Activated gamma-delta T cell (primary cell): ENCODE data around the gene KLHDC3.
"Not testable (repeated sequence)": the region's sequence is repeated elsewhere in the genome, so short reads cannot be mapped to it uniquely, and the experiment has no call there.

Experiments
- DNase-seq: peaks from one replicate; lab custom pipeline; 2025; lab: John Stamatoyannopoulos, UW

KLHDC3 gene

GRCh38 chr6:43029120-43029519 lies 15.1 kb downstream of the KLHDC3 start:
- no peak for DNase-seq

GRCh38 chr6:43032326-43032725 lies 18.3 kb downstream of the KLHDC3 start:
- DNase-seq, result no peak

GRCh38 chr6:43033496-43034189 lies 19.6 kb downstream of the KLHDC3 start:
- no peak for DNase-seq

GRCh38 chr6:43034190-43034525 lies 20.1 kb downstream of the KLHDC3 start:
- no peak for DNase-seq

- DNase-seq, result no peak
Measured at GRCh38 chr6:43035495-43036194, 21.6 kb downstream of the KLHDC3 start.

- no peak for DNase-seq
Measured at GRCh38 chr6:43036712-43037111, 22.7 kb downstream of the KLHDC3 start.

- DNase-seq, result no peak
Measured at GRCh38 chr6:43037197-43037596, 23.1 kb downstream of the KLHDC3 start.

- no peak for DNase-seq
Measured at GRCh38 chr6:43037706-43038105, 23.7 kb downstream of the KLHDC3 start.

GRCh38 chr6:43038727-43039126 lies 24.7 kb downstream of the KLHDC3 start:
- DNase-seq, result no peak

- no peak for DNase-seq
Measured at GRCh38 chr6:43040542-43041257, 26.7 kb downstream of the KLHDC3 start.

DNA sequence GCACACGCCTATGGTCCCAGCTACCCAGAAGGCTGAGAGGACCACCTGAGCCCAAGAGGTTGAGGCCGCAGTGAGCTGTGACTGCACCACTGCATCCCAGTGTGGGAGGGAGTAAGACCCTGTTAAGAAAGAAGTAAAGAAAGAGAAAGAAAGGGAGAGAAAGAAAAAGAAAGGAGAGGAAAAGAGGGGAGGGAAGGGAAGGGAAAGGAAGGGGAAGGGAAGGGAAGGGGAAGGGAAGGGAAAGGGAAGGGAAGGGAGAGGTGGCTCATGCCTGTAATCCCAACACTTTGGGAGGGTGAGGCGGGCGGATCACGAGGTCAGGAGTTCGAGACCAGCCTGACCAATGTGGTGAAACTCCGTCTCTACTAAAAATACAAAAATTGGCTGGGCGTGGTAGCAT lies 27.4 kb downstream of the KLHDC3 start:
- not testable (repeated sequence) for DNase-seq

GRCh38 chr6:43043310-43043709 lies 29.3 kb downstream of the KLHDC3 start:
- no peak for DNase-seq

DNA sequence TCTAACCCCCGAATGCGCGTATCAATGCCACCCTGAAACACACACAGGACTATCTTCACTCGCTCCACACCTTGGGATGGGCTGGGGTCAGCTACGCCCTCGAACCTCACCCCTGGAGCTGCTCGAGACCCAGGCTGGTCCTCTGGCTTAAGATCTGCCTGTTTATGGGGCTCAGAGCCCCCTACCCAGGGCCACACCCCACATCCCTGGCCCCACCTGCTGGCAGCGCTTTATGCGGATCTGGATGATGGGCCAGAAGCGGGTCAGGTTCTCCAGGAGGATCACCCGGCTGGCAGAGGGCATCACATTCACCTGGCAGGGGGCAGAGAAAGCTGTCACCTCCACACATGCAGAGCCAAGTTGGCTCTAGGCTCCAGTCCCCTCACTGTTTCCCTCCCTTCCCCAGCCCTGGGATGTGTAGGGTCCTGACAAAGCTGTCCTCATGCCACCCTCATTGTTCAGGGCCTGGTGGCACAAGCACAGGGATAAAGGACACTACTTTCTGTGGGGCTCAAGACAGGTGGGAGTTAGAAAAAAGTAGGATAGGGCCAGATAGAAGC lies 31.4 kb downstream of the KLHDC3 start:
- no peak for DNase-seq

DNA sequence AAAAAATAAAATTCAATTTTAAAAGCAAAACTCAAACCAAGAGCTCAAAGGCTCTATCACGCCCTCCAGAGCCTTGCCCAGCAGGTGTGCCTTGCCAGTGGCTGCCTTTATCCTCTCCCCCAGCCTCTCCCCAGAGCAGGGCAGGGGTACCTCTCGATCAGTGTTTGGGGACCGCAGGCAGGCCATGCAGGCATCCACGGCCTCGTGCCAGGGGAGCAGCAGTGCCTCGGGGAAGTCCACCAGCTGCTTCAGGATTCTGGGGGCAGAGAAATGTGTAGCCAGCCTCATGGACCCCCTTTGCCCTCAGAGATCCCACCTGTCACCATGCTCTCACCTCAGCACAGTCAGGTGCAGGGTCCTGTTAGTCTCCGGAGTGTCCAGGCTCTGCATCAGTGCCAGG lies 33.9 kb downstream of the KLHDC3 start:
- DNase-seq, result no peak

GRCh38 chr6:43050981-43051380 lies 36.9 kb downstream of the KLHDC3 start:
- DNase-seq, result no peak

GRCh38 chr6:43052225-43052841 lies 38.3 kb downstream of the KLHDC3 start:
- DNase-seq, result no peak

- no peak for DNase-seq
Measured at GRCh38 chr6:43052842-43053544, 38.9 kb downstream of the KLHDC3 start.

GRCh38 chr6:43053545-43054205 lies 39.6 kb downstream of the KLHDC3 start, which contains the start of gene CUL7:
Gene CUL7 (minus strand): TSS chr6:43053851. CDS start chr6:43052788, 1,063 bp downstream.
- DNase-seq, result peak; percentile 79

DNA sequence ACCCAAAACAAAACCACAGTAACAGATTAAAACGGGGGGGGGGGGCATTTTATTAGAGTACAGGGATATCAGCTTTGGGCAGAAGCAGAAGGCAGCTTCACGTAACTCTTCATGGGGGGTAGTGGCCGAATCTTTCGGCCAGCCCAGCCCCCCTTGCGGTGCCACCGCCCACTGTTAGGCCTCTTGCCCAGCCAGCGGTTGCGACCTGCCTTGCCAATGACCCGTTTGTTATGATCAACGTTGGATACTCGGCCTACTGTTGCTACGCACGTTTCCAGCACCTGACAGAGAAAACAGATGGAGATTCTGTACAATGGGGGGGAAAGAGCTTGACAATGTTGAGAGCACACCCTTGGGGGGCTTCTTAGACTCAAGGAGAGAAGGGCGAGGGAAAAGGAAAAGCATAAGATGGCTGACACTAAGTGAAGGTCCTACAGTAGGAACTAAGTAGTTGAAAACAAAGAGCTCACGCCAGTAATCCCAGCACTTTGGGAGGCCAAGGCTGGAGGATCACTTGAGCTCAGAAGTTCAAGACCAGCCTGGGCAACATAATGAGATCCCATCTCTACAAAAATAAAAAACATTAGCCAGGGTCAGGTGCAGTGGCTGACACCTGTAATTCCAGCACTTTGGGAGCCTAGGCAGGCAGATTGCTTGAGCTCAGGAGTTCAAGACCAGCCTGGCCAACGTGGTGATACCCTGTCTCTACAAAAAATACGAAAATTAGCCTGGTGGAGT lies 40.3 kb downstream of the KLHDC3 start:
- DNase-seq, result no peak

DNA sequence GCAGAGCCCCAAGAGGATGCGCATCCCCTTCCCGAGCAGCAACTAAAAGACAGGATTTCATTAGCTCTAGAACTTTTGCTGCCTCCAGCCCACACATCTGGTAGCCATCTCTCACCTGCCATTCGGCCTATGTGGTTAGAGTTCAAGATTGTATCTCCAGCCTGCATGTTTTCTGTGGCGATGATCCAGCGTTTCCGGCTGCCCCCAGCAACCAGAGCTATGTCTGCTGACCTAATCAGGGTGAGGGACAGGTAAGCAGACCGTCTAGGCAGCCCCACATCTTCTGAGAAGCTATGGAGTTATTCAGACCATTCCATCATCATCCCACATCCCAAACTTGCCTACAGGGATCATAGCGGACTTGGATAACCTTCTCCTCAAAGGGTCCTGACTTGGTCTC lies 41.9 kb downstream of the KLHDC3 start:
- no peak for DNase-seq
